GM21737 (cell line): ENCODE measurements around the gene NKX2-2.

ENCODE experiments used
- ATAC-seq: cut with Tn5 transposase; IDR thresholded peaks from one replicate; pipeline ENCODE4 v1.9.1; 2021; ENCODE audit warnings: mild to moderate bottlenecking, moderate library complexity; ENCODE audit not compliant: unreplicated experiment

NKX2-2 gene

GRCh38 chr20:21522481-21523280, 8.8 kb upstream of the NKX2-2 start:
- ATAC-seq: no peak

DNA sequence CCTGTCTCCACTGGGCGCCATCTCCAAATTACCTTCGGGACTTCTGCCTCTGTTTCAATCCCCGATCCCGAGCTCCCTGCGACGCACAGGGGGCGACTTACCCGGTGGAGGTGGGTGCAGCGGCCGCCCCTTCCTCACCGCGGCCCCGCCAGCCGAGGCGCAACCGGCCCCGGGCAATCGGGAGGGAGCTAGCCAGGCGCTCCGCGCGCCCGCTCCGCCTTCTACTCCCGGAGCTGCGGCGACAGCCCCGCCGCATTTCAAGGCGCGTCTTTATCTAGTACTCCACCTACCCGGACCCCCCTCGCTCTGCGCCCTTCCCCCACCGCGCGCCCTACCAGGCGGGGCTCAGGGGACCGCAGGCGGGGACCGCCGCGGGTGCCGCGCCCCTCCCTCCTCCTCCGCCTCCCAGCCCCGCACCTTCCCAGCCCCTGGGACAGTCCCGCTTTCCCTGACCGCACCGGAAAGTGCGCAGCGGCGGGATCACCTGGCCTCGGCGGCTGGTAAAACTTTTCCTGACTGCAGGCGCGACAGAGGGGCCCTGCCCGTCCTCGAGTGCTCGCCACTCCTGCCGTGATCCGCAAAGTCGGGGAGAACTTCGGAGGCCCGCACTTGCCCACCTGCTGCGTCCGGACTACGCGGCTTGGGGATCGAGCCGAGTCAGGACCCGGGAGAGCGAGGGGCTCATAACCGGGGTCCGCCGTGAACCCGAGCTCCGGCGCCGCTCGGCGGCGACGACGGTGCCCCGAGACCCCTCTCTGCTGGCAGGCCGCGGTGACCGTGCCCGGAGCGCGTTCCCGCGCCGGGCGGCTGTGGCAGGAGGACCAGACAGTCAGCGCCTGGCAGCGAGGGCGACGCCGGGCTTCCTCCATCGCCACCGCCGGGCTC, 8.0 kb upstream of the NKX2-2 start:
- no peak for ATAC-seq

GRCh38 chr20:21520702-21521595, 7.1 kb upstream of the NKX2-2 start:
- no peak for ATAC-seq

DNA sequence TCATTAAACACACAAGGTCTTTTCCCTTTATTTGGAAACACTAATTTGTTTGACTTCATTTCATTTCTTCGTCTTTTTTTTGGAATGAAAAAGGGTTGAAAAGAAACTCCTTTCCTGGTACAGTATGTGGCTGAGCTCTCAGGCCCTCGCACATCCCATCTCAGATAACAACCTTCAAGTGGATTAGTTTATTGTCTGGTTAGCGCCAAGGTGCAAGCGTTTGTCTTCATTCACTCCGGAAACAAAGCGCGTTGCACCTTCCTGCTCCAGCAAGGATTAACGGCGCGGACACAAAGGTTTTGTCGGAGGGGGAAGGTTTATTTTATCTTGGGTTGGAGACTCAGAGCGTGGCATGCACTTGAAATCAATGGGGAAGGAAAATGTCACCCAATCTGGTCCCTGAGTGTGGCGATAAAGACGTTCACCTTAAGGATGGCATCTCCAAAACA, 5.3 kb upstream of the NKX2-2 start:
- no peak for ATAC-seq

- no peak for ATAC-seq
Observed at GRCh38 chr20:21518292-21518991, 4.6 kb upstream of the NKX2-2 start.

GRCh38 chr20:21517566-21518277, 3.9 kb upstream of the NKX2-2 start:
- ATAC-seq: no peak

DNA sequence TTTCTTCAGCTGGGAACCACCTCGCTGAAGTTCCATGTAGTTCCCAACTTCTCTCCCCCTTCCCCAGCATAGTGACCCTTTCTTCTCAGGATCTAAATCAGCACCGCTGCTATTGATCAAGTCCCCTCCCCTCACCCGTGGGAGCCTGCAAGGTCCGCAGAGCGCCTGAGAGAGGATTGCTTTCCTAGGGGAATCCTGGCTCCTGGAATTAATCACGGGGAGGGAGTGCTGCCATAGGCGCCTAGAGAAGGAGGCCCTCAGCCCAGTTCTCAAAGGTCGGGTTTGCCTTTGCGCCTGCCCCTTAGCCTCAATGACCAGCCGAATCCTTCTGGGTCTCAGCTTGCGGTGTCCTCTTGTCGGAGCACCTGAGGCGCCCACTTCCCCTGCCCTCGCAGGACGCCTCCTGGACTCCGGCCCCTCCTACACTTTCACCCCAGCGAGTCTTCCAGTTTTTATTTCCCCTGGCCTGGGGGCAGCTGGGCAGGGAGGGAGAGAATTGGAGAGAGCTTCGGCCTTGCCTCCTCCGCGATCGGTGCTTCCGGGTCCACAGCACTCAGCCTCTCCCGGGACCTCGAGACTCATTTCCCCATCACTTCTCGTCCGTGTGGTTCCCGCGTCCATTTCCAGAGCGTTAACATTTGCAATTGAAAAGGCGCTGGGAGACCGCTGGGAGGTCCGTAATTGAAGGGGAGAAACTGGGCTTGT, 3.1 kb upstream of the NKX2-2 start:
- ATAC-seq: no peak

- ATAC-seq: no peak
Observed at GRCh38 chr20:21516180-21516567, 2.3 kb upstream of the NKX2-2 start.

- ATAC-seq: no peak
Observed at GRCh38 chr20:21515300-21516179, 1.7 kb upstream of the NKX2-2 start.

- no peak for ATAC-seq
Observed at GRCh38 chr20:21514553-21515251, 838 bp upstream of the NKX2-2 start.

DNA sequence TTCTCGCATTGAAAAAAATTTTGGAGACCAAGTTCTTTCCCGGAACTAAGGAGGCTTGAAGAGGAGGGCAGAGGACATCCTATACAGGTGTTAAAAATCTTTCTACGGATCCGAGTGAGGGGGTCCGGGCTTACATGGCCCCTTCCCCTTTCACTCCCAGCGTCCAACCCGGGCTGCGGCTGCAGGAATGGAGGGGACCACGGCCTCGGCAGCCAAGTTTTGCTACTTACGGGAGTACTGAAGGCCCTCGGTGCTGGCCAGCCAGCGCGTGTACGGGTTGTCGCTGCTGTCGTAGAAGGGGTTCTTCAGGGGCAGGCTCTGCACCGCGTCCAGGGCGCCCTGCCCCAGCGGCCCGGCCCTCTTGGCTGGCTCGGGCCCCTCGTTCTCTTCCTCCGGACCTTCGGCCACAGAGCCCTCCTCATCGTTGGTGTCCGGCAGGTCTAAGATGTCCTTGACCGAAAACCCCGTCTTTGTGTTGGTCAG, 642 bp downstream of the NKX2-2 start:
- ATAC-seq: no peak

GRCh38 chr20:21512634-21513180, 1.2 kb downstream of the NKX2-2 start:
- ATAC-seq: no peak

GRCh38 chr20:21511850-21512633, 1.8 kb downstream of the NKX2-2 start:
- ATAC-seq: no peak

GRCh38 chr20:21511485-21511849, 2.4 kb downstream of the NKX2-2 start:
- no peak for ATAC-seq

- no peak for ATAC-seq
Observed at GRCh38 chr20:21510414-21511384, 3.2 kb downstream of the NKX2-2 start.
